ENCODE data around the gene EVC. TPM values are rescaled to one million over a fixed set of nuclear protein-coding genes. Genes with fewer than 3 reads are reported as not detected.

EVC gene
- total and polyA plus RNA-seq, 2 of the 8 experiments (the other 6 are each of a cell fraction or from before 2014, with no cell fraction given) = 2.6 to 9.8 TPM

DNA sequence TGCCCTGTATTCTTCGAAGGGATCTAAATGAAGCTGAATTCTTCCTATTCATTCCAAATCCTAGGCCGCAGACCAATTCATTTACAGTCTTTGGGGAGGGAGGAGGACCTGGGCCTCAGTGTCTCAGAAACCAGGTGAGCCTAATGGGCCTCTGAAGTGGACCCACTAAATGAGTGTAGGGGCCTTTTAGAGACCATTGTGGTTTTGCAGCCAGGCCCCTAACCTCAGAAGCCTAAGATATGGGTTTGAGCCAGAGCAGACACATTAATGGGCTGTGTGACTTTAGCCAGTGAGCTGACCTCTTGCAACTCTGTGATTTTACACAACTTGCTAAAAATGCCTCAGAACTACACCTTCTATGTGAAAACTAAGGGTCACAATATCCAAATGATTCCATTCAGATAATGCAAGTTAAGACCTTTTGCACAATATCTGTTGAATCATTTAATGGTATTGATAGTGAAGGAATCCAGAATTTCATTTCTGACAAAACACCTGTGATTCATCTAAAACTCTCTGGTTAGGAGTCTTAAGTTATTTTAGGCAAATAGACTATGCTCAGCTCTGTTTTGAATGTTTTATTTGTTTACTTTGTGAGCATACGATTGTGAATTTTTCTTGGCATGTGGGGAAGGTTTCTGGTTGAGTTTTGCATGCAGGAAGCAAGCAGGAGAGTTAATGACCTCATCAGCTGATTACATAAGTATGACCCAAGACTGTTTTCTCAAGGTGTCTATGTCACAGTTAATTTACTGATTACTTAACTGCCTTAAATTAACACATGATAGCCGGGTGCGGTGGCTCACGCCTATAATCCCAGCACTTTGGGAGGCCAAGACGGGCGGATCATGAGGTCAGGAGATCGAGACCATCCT lies 75.0 kb downstream of the EVC start:
- POLR2A ChIA-PET (ENCODE audit: partially characterized antibody) = no interaction called here
- FAIRE-seq (no peak), DNase-seq (ENCODE audit: low read depth in 1 of 2, low spot score in 2 of 2) (no peak)
- no peak overlapping the region for H2BK15ac ChIP-seq (ENCODE audit: low read length)
- no peak overlapping the region for H2AK5ac ChIP-seq (ENCODE audit: low read depth, low read length)
- H3K4me1 ChIP-seq (replicated peaks in 1 of 4; ENCODE audit: control insufficient read depth in 3 of 4, insufficient read depth in 4 of 4, low read length in 3 of 4) = peaks cover 0 to 2% (median 1%) of the 10 kb centered on the region in 4 experiments; a peak in 1 of 7 replicates
- peaks cover 0 to 5% of the 10 kb centered on the region in 2 experiments for H4K20me1 ChIP-seq (replicated peaks in 1 of 2; ENCODE audit: control insufficient read depth in 1 of 2, insufficient read depth in 2 of 2, low read length in 2 of 2)
- no peak overlapping the region for H3K9ac ChIP-seq (replicated peaks in 1 of 4; ENCODE audit: extremely low read depth in 1 of 4, low read depth in 3 of 4, low read length in 3 of 4)
- H4K8ac ChIP-seq (ENCODE audit: extremely low read depth, insufficient read depth, low read length) = no peak overlapping the region
- no peaks in the 10 kb centered on the region for H3K79me2 ChIP-seq (ENCODE audit: control insufficient read depth in 1 of 2, insufficient read depth in 2 of 2, low read length in 2 of 2)
- no peak overlapping the region for H3K23ac ChIP-seq (ENCODE audit: insufficient read length)
- H4K5ac ChIP-seq (ENCODE audit: insufficient read length, low read depth, low read length) = no peak overlapping the region
- no peak overlapping the region for H2BK20ac ChIP-seq (ENCODE audit: low read length)
- no peak overlapping the region for H3K56ac ChIP-seq (replicated peaks; ENCODE audit: insufficient read length, low read depth, low read length)
- no peak overlapping the region for H3K4me3 ChIP-seq (ENCODE audit: extremely low read depth in 1 of 4, insufficient read depth in 2 of 4, low read depth in 3 of 4, low read length in 4 of 4)
- no peak overlapping the region for H3K4ac ChIP-seq (replicated peaks; ENCODE audit: insufficient read length, low read depth, low read length)
- H3K23me2 ChIP-seq (ENCODE audit: low read depth, low read length) = peaks cover 3% of the 10 kb centered on the region
- H3K14ac ChIP-seq (ENCODE audit: insufficient read length) = no peak overlapping the region
- CTCF ChIA-PET (ENCODE audit: partially characterized antibody) = interaction anchor here (0.7 to 1.2 kb wide), 5 partner anchors 16 to 387 kb away, joined by 3 to 4 read pairs (median 3); partner anchors contain the start of gene EVC
- H3K79me1 ChIP-seq (ENCODE audit: low read depth, low read length) = no peaks in the 10 kb centered on the region
- no peaks in the 10 kb centered on the region for H3K27me3 ChIP-seq (replicated peaks in 1 of 4; ENCODE audit: control insufficient read depth in 3 of 4, extremely low read depth in 1 of 4, insufficient read depth in 3 of 4, low read length in 3 of 4)
- no peak overlapping the region for H2AFZ ChIP-seq (ENCODE audit: low read length)
- no peak overlapping the region for H4K91ac ChIP-seq (replicated peaks; ENCODE audit: insufficient read length, low read length)
- H3K9me3 ChIP-seq (ENCODE audit: insufficient read depth in 2 of 2, low read depth in 1 of 2, low read length in 1 of 2) = no peaks in the 10 kb centered on the region
- 84% methylated on average over 8 of the region's 9 CpGs; no CpG with 5 or more reads in 1 of the 2 experiments for WGBS, 2 experiments (ENCODE audit: extremely low coverage in 1 of 2, insufficient coverage in 1 of 2, insufficient read length in 1 of 2, insufficient replicate concordance in 2 of 2, low coverage in 1 of 2, low lambda C conversion rate in 2 of 2, missing lambda C conversion rate in 1 of 2)
- no peak overlapping the region for H2BK12ac ChIP-seq (ENCODE audit: low read depth, low read length)
- H3K36me3 ChIP-seq (ENCODE audit: control insufficient read depth in 2 of 4, insufficient read depth in 4 of 4, low read length in 3 of 4) = peaks cover 0 to 4% (median 4%) of the 10 kb centered on the region in 4 experiments; a peak in 5 of 8 replicates
- no peak overlapping the region for H3K27ac ChIP-seq (ENCODE audit: low read depth, low read length)
- no peak overlapping the region for H2BK120ac ChIP-seq (replicated peaks; ENCODE audit: low read depth, low read length)
- H3K4me2 ChIP-seq (ENCODE audit: insufficient read depth in 1 of 2, low read depth in 2 of 2, low read length in 2 of 2) = no peak overlapping the region
- H3K18ac ChIP-seq (ENCODE audit: extremely low read depth, low read length) = no peak overlapping the region
- H2BK5ac ChIP-seq (ENCODE audit: low read depth, low read length) = no peak overlapping the region
- TF ChIP-seq RAD21 (IDR thresholded peaks at IDR 0.05 in 1 of 2, conservative IDR thresholded peaks at IDR 0.05 in 1 of 2; ENCODE audit: low read depth in 2 of 2, low read length in 2 of 2) (no peak), FOSL1 (IDR thresholded peaks at IDR 0.05; ENCODE audit: insufficient read depth, low read depth, low read length) (no peak), GTF2F1 (IDR thresholded peaks at IDR 0.05; ENCODE audit: borderline replicate concordance, low read depth, low read length) (no peak), RBBP5 (IDR thresholded peaks at IDR 0.05; ENCODE audit: borderline replicate concordance, low read depth, low read length) (no peak), TAF1 (IDR thresholded peaks at IDR 0.05; ENCODE audit: low read depth, low read length) (no peak), POLR2AphosphoS5 (IDR thresholded peaks at IDR 0.05; ENCODE audit: low read depth, low read length) (no peak), MAFK (IDR thresholded peaks at IDR 0.05; ENCODE audit: low read depth, low read length) (no peak), TEAD4 (IDR thresholded peaks at IDR 0.05; ENCODE audit: low read depth, low read length) (no peak), SP2 (IDR thresholded peaks at IDR 0.05; ENCODE audit: low read length) (no peak), KDM4A (IDR thresholded peaks at IDR 0.05; ENCODE audit: low read depth, low read length, severe bottlenecking) (no peak), KDM1A (IDR thresholded peaks at IDR 0.05; ENCODE audit: borderline replicate concordance, low read length) (no peak), CHD1 (IDR thresholded peaks at IDR 0.05; ENCODE audit: low read depth, low read length) (no peak)

Measured in H1 (cell line).